ENCODE data around the gene FOLR3. TPM values are rescaled to one million over a fixed set of nuclear protein-coding genes. Genes with fewer than 3 reads are reported as not detected.

Gene FOLR3
- polyA plus RNA-seq, 1 donor (not counting 4 experiments of a cell fraction or from before 2014, with no cell fraction given), result 21.0 TPM

DNA sequence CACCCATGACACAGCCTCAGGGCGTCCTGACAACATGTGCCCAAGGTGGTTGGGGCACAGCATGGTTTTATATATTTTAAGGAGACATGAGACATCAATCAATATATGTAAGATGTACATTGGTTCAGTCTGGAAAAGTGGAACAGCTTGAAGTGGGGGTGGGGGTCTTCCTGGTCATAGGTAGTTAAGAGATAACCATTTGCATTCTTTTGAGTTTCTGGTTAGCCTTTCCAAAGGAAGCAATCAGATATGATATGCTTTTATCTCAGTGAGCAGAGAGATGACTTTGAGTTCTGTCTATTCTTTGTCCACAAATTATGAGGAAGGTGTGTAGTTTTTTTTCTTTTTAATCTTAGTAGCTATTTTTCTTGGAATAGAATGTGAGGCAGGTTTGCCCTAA is 12.9 kb upstream of the FOLR3 start:
- Histone ChIP-seq H3K9me1 (ENCODE audit: control insufficient read depth, extremely low read depth, insufficient read depth, low read length) (no peaks in the 10 kb centered on the region), H3K4me2 (ENCODE audit: control insufficient read depth, extremely low read depth, insufficient read depth, low read depth, low read length) (no peak overlapping the region), H2AFZ (ENCODE audit: control insufficient read depth, low read length) (no peak overlapping the region), H4K20me1 (ENCODE audit: control insufficient read depth, extremely low read depth, insufficient read depth, low read length) (no peaks in the 10 kb centered on the region), H3K4me1 (ENCODE audit: control insufficient read depth, extremely low read depth, insufficient read depth, low read length) (peaks cover 6% of the 10 kb centered on the region), H3K36me3 (ENCODE audit: control insufficient read depth in 2 of 2, extremely low read depth in 1 of 2, insufficient read depth in 2 of 2, low read length in 2 of 2) (peaks cover 2 to 16% of the 10 kb centered on the region in 2 experiments), H3K27me3 (ENCODE audit: control insufficient read depth, extremely low read depth, insufficient read depth, low read length) (no peaks in the 10 kb centered on the region), H3K9me3 (ENCODE audit: control insufficient read depth, low read depth, low read length) (no peaks in the 10 kb centered on the region), H3K4me3 (ENCODE audit: control insufficient read depth in 2 of 3, extremely low read depth in 1 of 3, insufficient read depth in 2 of 3, low read depth in 1 of 3, low read length in 3 of 3) (no peak overlapping the region), H3K79me2 (ENCODE audit: control insufficient read depth, insufficient read depth, low read length) (no peaks in the 10 kb centered on the region), H3K9ac (ENCODE audit: control insufficient read depth, extremely low read depth, insufficient read depth, low read length) (no peak overlapping the region), H3K27ac (ENCODE audit: control insufficient read depth, insufficient read depth, low read length) (no peak overlapping the region)
- DNase-seq (ENCODE audit: low read depth, low spot score), result no peak
- TF ChIP-seq CTCF (optimal IDR thresholded peaks at IDR 0.05 in 1 of 3, IDR thresholded peaks at IDR 0.05 in 1 of 3, conservative IDR thresholded peaks at IDR 0.05 in 1 of 3; ENCODE audit: extremely low read depth in 1 of 3, insufficient read depth in 2 of 3, low read length in 3 of 3), result no peak
- no peak for TF ChIP-seq EZH2 (IDR thresholded peaks at IDR 0.05; ENCODE audit: low read length)
- no peak for FAIRE-seq
- dilution Hi-C loops (cut with MboI; ENCODE audit: extremely low pct_ligation_motif_present, low sequenced_read_pairs), result no loop called here

- Histone ChIP-seq H3K36me3 (ENCODE audit: control insufficient read depth in 2 of 2, extremely low read depth in 1 of 2, insufficient read depth in 2 of 2, low read length in 2 of 2) (peaks cover 0 to 14% of the 10 kb centered on the region in 2 experiments), H2AFZ (ENCODE audit: control insufficient read depth, low read length) (no peak overlapping the region), H3K4me2 (ENCODE audit: control insufficient read depth, extremely low read depth, insufficient read depth, low read depth, low read length) (no peak overlapping the region), H3K4me3 (ENCODE audit: control insufficient read depth in 2 of 3, extremely low read depth in 1 of 3, insufficient read depth in 2 of 3, low read depth in 1 of 3, low read length in 3 of 3) (no peak overlapping the region), H3K79me2 (ENCODE audit: control insufficient read depth, insufficient read depth, low read length) (no peaks in the 10 kb centered on the region), H4K20me1 (ENCODE audit: control insufficient read depth, extremely low read depth, insufficient read depth, low read length) (no peaks in the 10 kb centered on the region), H3K27me3 (ENCODE audit: control insufficient read depth, extremely low read depth, insufficient read depth, low read length) (no peaks in the 10 kb centered on the region), H3K9me1 (ENCODE audit: control insufficient read depth, extremely low read depth, insufficient read depth, low read length) (no peaks in the 10 kb centered on the region), H3K9me3 (ENCODE audit: control insufficient read depth, low read depth, low read length) (no peaks in the 10 kb centered on the region), H3K9ac (ENCODE audit: control insufficient read depth, extremely low read depth, insufficient read depth, low read length) (no peak overlapping the region), H3K4me1 (ENCODE audit: control insufficient read depth, extremely low read depth, insufficient read depth, low read length) (peaks cover 6% of the 10 kb centered on the region), H3K27ac (ENCODE audit: control insufficient read depth, insufficient read depth, low read length) (no peak overlapping the region)
- dilution Hi-C loops (cut with MboI; ENCODE audit: extremely low pct_ligation_motif_present, low sequenced_read_pairs), result no loop called here
- no peak for DNase-seq (ENCODE audit: low read depth, low spot score)
- TF ChIP-seq CTCF (optimal IDR thresholded peaks at IDR 0.05 in 1 of 3, IDR thresholded peaks at IDR 0.05 in 1 of 3, conservative IDR thresholded peaks at IDR 0.05 in 1 of 3; ENCODE audit: extremely low read depth in 1 of 3, insufficient read depth in 2 of 3, low read length in 3 of 3) (no peak), EZH2 (IDR thresholded peaks at IDR 0.05; ENCODE audit: low read length) (no peak)
- no peak for FAIRE-seq
These were observed 12.3 kb upstream of the FOLR3 start for GRCh38 chr11:72123117-72123653.

Measured in keratinocyte (primary cell).